ENCODE data around the gene PHGDH.
"Not testable (repeated sequence)": the region's sequence is repeated elsewhere in the genome, so short reads cannot be mapped to it uniquely, and the experiment has no call there.

PHGDH gene

GRCh38 chr1:119766374-119766794, 54.6 kb downstream of the PHGDH start:
- no peak for DNase-seq (ENCODE audit: low read depth in 2 of 2)

GRCh38 chr1:119767486-119767885, 55.8 kb downstream of the PHGDH start:
- no peak for DNase-seq (ENCODE audit: low read depth in 2 of 2)

- DNase-seq (ENCODE audit: low read depth in 2 of 2) = no peak
Measured at GRCh38 chr1:119768778-119769177, 57.0 kb downstream of the PHGDH start, which contains the start of gene HMGCS2. Gene HMGCS2 (minus strand): TSS chr1:119768905. CDS start chr1:119768844, 61 bp downstream.

GRCh38 chr1:119771016-119771415, 59.3 kb downstream of the PHGDH start:
- no peak for DNase-seq (ENCODE audit: low read depth in 2 of 2)

- no peak for DNase-seq (ENCODE audit: low read depth in 2 of 2)
Measured at GRCh38 chr1:119771770-119772169, 60.0 kb downstream of the PHGDH start.

- no peak for DNase-seq (ENCODE audit: low read depth in 2 of 2)
Measured at GRCh38 chr1:119772298-119772697, 60.6 kb downstream of the PHGDH start.

DNA sequence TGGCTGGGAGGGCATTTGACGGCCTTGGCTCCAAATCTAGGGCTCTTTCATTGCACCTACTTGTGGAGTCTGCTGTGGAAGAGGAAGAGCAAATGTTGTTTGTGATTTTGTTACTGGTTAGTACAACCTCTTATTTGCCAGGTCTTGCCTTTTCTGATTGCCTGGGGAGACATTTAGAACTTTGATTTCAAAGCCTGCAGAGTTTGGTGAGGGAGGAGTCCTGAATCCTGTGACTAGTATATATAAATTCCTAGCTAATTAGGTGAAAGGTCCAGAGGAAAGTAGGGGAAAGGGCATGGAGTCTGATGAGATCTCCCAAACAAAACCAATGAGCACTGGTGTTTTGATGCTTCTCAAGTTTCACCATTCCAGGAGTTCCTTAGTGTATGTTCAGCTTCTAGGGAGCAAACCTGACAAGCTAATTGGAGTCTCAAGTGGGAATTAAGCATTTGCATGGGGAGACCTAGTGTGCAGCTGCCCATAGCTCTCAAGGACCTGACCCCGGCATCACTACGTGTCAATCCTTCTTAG, 62.0 kb downstream of the PHGDH start:
- no peak for DNase-seq (ENCODE audit: low read depth in 2 of 2)

DNA sequence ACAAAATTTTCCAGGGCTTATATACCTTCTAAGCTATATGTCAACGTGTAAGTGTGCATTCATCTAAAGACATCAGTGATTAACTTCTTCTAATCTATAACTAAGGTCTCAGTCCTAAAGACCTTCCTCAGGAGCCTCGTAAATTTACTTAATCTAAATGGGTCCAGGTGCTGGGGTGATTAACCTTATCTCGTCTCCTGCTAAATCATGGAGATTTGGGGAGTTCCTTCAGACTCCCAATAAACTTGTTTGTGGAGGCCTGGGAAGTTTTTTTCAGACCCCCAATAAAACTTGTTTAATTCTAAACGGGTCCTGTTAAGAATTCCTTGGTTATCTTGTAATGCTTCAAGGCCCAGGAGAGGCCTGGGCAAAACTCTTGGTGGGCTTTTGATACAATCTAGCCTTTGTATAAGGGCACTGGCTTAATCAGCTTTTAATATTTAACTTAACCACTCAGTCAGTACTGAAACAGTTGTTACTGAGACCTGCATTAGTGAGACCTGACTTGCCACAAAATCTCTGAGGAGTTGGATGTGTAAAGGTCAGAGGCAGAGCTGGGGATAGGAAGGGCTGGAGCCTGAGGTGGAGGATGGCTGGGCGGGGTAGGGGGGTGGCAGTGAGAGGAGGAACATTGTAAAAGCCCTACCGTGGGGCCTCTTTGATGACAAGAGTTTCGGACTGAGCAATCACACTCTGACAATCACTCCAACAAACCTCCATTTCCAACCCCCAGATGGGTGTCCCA, 63.2 kb downstream of the PHGDH start:
- DNase-seq (ENCODE audit: low read depth in 2 of 2) = no peak

DNA sequence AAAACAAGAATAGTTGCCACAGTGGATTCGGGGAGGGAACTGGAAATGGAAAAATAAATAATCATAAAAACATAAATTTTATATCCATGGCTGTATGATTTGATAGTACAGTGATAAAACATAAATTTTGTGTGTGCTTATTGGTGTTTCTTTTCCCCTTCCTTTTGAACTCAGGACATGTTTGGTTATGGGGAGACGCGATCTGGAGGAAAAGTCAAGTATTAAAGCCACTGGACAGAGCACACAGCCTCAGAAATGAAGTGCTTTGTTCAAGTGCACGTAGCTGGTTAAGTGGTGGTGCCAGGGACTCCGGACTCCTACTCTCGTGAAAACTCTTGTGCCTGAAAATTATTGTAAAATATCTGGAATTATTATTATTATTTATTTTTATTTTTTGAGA, 66.6 kb downstream of the PHGDH start:
- DNase-seq (ENCODE audit: low read depth in 2 of 2) = no peak

- no peak for DNase-seq (ENCODE audit: low read depth in 2 of 2)
Measured at GRCh38 chr1:119778886-119779560, 67.3 kb downstream of the PHGDH start.

DNA sequence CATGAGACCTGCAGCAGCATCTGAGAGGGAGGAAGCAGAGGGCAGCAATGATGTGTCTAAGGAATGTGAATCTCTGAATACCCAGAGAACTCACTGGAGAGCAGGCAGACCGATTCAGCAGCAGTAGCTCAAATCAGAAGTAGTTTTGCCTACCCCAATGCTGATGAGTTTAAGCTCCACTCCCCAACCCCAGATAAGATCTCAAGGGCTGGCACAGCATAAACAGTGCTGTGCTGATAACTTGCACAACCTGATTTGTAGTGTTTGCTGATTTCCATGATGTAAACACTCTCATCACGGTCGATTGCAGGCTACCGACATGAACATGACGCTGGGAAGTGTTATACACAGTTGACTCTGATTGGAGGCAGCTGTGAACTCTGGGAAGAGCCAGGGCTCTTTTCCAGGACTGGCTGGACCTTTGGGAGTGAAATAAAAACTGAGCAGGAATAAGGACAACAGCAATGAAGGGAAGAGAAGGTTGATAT, 68.2 kb downstream of the PHGDH start:
- no peak for DNase-seq (ENCODE audit: low read depth in 2 of 2)

DNA sequence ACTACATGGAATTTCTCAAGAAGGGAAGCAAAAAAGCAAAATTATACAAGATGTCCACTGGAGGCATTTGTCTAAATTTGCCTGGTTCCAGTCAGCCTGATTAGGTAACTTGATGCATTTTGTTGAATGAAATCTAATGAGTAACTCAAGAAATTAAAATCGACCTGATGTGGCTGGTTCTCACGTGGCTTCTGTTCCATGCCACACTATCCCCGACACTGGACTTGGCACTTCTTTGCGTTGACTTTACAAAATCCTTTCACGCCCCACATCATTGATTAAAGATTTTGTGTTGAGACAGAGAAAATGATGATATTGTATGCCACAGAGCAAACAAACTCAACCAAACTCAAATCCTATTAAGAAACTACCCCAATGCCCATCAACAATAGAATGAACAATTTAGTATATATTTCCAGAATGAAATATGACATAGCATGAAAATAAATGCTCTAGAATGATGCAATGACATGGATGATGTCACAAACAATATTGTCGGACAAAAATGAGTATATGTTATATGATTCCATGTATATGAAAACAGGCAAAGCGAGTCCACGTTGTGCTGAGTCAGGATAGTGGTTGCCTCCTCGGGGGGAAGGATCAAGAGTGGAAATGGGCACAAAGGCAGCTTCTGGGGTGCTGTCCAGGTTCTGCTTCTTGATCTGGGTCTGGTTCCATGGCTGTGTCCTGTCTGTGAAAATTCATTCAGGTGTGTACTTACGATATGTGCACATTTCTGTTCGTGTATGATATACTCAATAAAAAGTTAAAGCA, 69.9 kb downstream of the PHGDH start:
- DNase-seq (ENCODE audit: low read depth in 2 of 2) = no peak

GRCh38 chr1:119782631-119783325, 71.0 kb downstream of the PHGDH start:
- DNase-seq (ENCODE audit: low read depth in 2 of 2) = no peak

GRCh38 chr1:119783354-119784185, 71.8 kb downstream of the PHGDH start:
- DNase-seq (ENCODE audit: low read depth in 2 of 2) = no peak

DNA sequence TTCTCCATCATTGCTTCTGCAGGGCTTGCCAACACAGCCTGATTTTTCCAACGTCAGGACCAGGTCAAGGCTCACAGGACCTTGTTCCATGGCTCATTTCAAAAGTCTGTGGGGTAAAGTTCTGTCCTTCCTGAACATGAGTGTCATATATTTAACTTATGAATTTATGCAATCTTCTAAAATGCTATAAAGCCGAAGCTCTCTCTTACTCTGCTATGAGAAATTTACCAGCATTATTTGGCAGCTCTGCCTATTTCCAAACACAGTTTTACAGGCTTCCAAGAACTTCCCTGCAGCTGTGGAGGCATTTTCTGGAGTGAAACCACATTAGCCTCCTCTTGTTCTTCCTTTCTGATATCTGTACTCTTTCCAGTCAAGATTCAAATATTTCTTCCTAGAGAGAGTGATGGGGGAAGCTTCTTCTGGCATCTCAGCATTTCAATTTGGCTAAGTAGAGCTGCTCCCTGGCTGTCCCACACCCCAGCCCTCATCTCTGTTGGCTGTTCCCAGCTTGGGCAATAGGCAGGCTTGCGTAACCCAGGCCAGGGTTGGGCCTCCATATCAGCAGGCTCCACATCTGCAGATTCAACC, 72.6 kb downstream of the PHGDH start:
- no peak for DNase-seq (ENCODE audit: low read depth in 2 of 2)

- DNase-seq (ENCODE audit: low read depth in 2 of 2) = not testable (repeated sequence)
Measured at GRCh38 chr1:119786046-119786445, 74.3 kb downstream of the PHGDH start.

- DNase-seq (ENCODE audit: low read depth in 2 of 2) = not testable (repeated sequence)
Measured at GRCh38 chr1:119786473-119787050, 74.8 kb downstream of the PHGDH start.

GRCh38 chr1:119787776-119788175, 76.0 kb downstream of the PHGDH start:
- no peak for DNase-seq (ENCODE audit: low read depth in 2 of 2)

GRCh38 chr1:119790451-119791198, 78.9 kb downstream of the PHGDH start:
- DNase-seq (ENCODE audit: low read depth in 2 of 2) = no peak
